K562 (cell line): ENCODE data around the gene ZNF831. TPM values are rescaled to one million over a fixed set of nuclear protein-coding genes. Genes with fewer than 3 reads are reported as not detected.

Experiments
- ATAC-seq: fragments of 200-7000 bp; cut with Tn5 transposase; 3 replicates; pipeline ENCODE4 v1.9.1; 2020; ENCODE audit warnings: moderate library complexity
- BruUV-seq: library from RNA; stranded (reverse); fragments of 400-500 nt; replicated peaks from 2 replicates; lab custom pipeline; 2021; lab: Mats Ljungman, UMichigan
- CTCF ChIA-PET: fragments of 300-600 bp; formaldehyde crosslinking; extraction: SDS; loops from one replicate; lab custom pipeline; 2021; ENCODE audit warnings: low intra/inter-chr PET ratio; lab: Yijun Ruan, JAX
- POLR2A ChIA-PET: fragments of 300-600, 350-650 bp; sonication (Branson Sonifier 250); formaldehyde crosslinking; extraction: SDS; loops from one replicate; lab custom pipeline; 2021; ENCODE audit warnings: antibody characterized with exemption, inconsistent platforms; lab: Yijun Ruan, JAX
- DNase-seq, 4 experiments: peaks; one replicate each; pipeline versions ENCODE4 v3.0.0 to v3.0.0-alpha.2; 2011 to 2018; ENCODE audit warnings: low spot score in 3 of 4, mixed read lengths in 3 of 4; ENCODE audit errors: extremely low read depth in 1 of 4
- FAIRE-seq: peaks from 2 replicates; lab custom pipeline; 2011; peaks lifted over from hg19 to GRCh38; lab: Jason Lieb, UNC
- H2AFZ ChIP-seq: 2 replicates; pipeline ENCODE4 v1.6.0; 2011; ENCODE audit warnings: low read depth, low read length, control low read depth, inconsistent platforms
- H3K27ac ChIP-seq: fragments of 200-600 bp; 3 replicates; pipeline ENCODE4 v1.8.0; 2011; ENCODE audit warnings: low read depth, mild to moderate bottlenecking, control low read depth, inconsistent platforms, low read length, moderate library complexity, mixed read lengths; ENCODE audit errors: extremely low read depth
- H3K27me3 ChIP-seq, 2 experiments: fragments of 300-600 bp in 1 of 2; 2 replicates in 1 of 2; 3 replicates in 1 of 2; pipeline versions ENCODE4 v1.6.0 to v1.8.0; 2011; ENCODE audit warnings: inconsistent platforms in 2 of 2, low read length in 2 of 2, mild to moderate bottlenecking in 1 of 2, mixed read lengths in 1 of 2, moderate library complexity in 1 of 2; ENCODE audit not compliant: control insufficient read depth in 2 of 2, insufficient read depth in 2 of 2
- H3K36me3 ChIP-seq: fragments of 300-600 bp; 3 replicates; pipeline ENCODE4 v1.8.0; 2011; ENCODE audit warnings: mild to moderate bottlenecking, low read length, inconsistent platforms; ENCODE audit not compliant: control insufficient read depth, insufficient read depth
- H3K4me1 ChIP-seq, 2 experiments: fragments of 200-600 bp in 1 of 2; replicated peaks in 1 of 2; 2 replicates in 1 of 2; 3 replicates in 1 of 2; pipeline versions ENCODE4 v1.5.1 to v1.8.0; 2011; ENCODE audit warnings: inconsistent platforms in 2 of 2, low read length in 2 of 2, mild to moderate bottlenecking in 1 of 2, mixed read lengths in 1 of 2, moderate library complexity in 1 of 2; ENCODE audit not compliant: control insufficient read depth in 2 of 2, insufficient read depth in 2 of 2
- H3K4me2 ChIP-seq: 2 replicates; pipeline ENCODE4 v1.6.1; 2011; ENCODE audit warnings: low read length, control low read depth, inconsistent platforms, mixed read lengths; ENCODE audit not compliant: insufficient read depth
- H3K4me3 ChIP-seq: fragments of 200-600 bp; sonication (generic), shearing (Covaris generic); 2 replicates; pipeline ENCODE4 v1.5.1; 2016; ENCODE audit warnings: control low read depth, inconsistent platforms
- H3K79me2 ChIP-seq: fragments of 200-600 bp; 3 replicates; pipeline ENCODE4 v1.8.0; 2011; ENCODE audit warnings: low read length, inconsistent platforms; ENCODE audit not compliant: control insufficient read depth, insufficient read depth
- H3K9ac ChIP-seq, 2 experiments: 2 replicates each; pipeline versions ENCODE4 v1.6.0 to v1.6.1; 2011; ENCODE audit warnings: low read depth in 2 of 2, low read length in 2 of 2, control low read depth in 1 of 2, inconsistent platforms in 1 of 2, mild to moderate bottlenecking in 1 of 2, mixed read lengths in 1 of 2; ENCODE audit not compliant: insufficient read depth in 1 of 2
- H3K9me1 ChIP-seq: one replicate; pipeline ENCODE4 v1.6.0; 2011; ENCODE audit warnings: inconsistent platforms, mild to moderate bottlenecking, low read length, moderate library complexity; ENCODE audit not compliant: control insufficient read depth, insufficient read depth
- H3K9me3 ChIP-seq: replicated peaks from 2 replicates; pipeline ENCODE4 v1.5.1; 2011; ENCODE audit warnings: low read depth, low read length, inconsistent platforms; ENCODE audit not compliant: control insufficient read depth, insufficient read depth
- H4K20me1 ChIP-seq: replicated peaks from 2 replicates; pipeline ENCODE4 v1.6.1; 2011; ENCODE audit warnings: low read length, inconsistent platforms, mixed read lengths; ENCODE audit not compliant: control insufficient read depth, insufficient read depth
- ARID2 ChIP-seq: fragments of 450-650 bp; IDR thresholded peaks from 2 replicates; pipeline ENCODE4 v1.6.1; 2017; ENCODE audit warnings: antibody characterized with exemption, mild to moderate bottlenecking
- CUX1 ChIP-seq: fragments of 200-800 bp; sonication (Bioruptor generic); IDR thresholded peaks from 2 replicates; pipeline ENCODE4 v1.6.1; 2016; ENCODE audit warnings: missing genetic modification characterization, missing compliant biosample characterization
- ZNF695 ChIP-seq: fragments of 450-650 bp; formaldehyde crosslinking; IDR thresholded peaks from 2 replicates; pipeline ENCODE4 v1.4.0; 2020; ENCODE audit warnings: mild to moderate bottlenecking, moderate library complexity
- WGBS: fragments of 100-300 bp; shearing (Covaris generic); methylation state at CpG from one replicate; pipeline ENCODE4 v1.1.6; 2016; ENCODE audit warnings: low coverage, mixed read lengths; ENCODE audit not compliant: insufficient coverage; ENCODE audit errors: missing lambda C conversion rate; 5-methylcytosine and 5-hydroxymethylcytosine counted together
- in situ Hi-C: fragments of 300-500 bp; cut with MboI; formaldehyde crosslinking; loops from 4 replicates; pipeline ENCODE4 v1.15.0; 2018; ENCODE audit warnings: inconsistent platforms, mixed read lengths
- intact Hi-C: fragments of 100-400 bp; cut with micrococcal nuclease; formaldehyde crosslinking; loops from 2 replicates; pipeline ENCODE4 v1.14.2; 2022
- polyA plus RNA-seq, 8 experiments: library from polyadenylated mRNA; depleted of rRNA in 4 of 8; stranded (reverse) in 5 of 8; unstranded in 3 of 8; fragments of >200 nt; fragmentation: Nextera tagmentation in 2 of 8; fragmentation: Illumina TruSeq in 1 of 8; extraction: Ambion mirVana in 2 of 8; extraction: Trizol in 1 of 8; gene quantifications; 2 replicates each; pipeline versions ENCODE4 v1.2.1 to v1.2.3, GENCODE V29; 2011 to 2014; ENCODE audit warnings: inconsistent platforms in 1 of 8, missing spikeins in 1 of 8
- total RNA-seq, 7 experiments: library from RNA; depleted of rRNA in 6 of 7; stranded (reverse); fragments of >200 nt in 6 of 7; fragmentation: Illumina TruSeq in 2 of 7; extraction: Trizol in 2 of 7; gene quantifications; 2 replicates each; pipeline versions ENCODE4 v1.2.1 to v1.2.3, GENCODE V29; 2011 to 2021; ENCODE audit warnings: low replicate concordance in 1 of 7

ZNF831 gene
- total and polyA plus RNA-seq, 9 of the 15 experiments (the other 6 are each of a cell fraction or from before 2014, with no cell fraction given), result not detected

DNA sequence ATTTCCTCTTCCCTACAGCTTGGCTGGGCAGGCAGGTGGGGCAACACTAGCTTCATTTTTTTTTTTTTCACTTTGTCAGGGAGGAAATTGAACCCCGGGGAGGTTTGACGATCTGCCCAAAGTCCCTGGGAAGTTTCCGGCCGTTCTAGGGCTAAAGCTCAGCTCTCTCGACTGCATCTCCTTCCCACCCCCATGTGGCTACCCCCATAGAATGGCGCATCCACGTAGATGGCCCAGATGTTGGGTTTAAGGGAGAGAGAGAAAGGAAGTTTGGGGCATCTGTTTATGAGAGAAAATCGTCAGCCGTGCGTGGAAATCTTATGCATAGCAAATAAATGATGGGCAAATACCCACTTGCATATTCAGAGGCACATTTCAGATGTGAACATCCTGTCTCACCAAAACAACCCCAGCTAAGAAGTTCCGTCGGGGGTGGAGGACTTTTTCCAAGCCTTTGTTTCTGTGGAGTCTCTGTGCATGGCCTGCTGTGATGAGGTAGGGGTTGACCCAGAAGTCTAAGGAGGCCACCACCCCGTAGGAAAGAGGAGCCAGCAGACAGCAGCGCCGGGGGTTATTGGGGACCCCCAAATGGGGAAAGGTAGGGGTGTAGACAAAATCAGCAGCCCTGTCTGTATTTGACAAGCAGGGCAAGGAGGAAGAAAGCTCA lies 40.5 kb upstream of the ZNF831 start:
- no peak overlapping the region for H3K9ac ChIP-seq
- ChIA-PET CTCF (no interaction called here), POLR2A (interaction anchor here (0.7 to 1.7 kb wide), 2 partner anchors 14 to 306 kb away, joined by 3 to 4 read pairs; no protein-coding TSS in a partner anchor)
- H3K27me3 ChIP-seq, result peaks cover 11 to 58% of the 10 kb centered on the region in 2 experiments
- ATAC-seq, result no peak
- DNase-seq, result no peak
- H3K4me3 ChIP-seq, result no peak overlapping the region
- BruUV-seq, result no TSS peak
- no peaks in the 10 kb centered on the region for H3K4me1 ChIP-seq
- no peak overlapping the region for H3K4me2 ChIP-seq
- under 1% methylated on average over 13 of the region's 15 CpGs for WGBS
- intact Hi-C loops, result no loop called here
- peaks cover 2% of the 10 kb centered on the region for H3K9me1 ChIP-seq
- H4K20me1 ChIP-seq, result no peaks in the 10 kb centered on the region
- H3K27ac ChIP-seq, result no peak overlapping the region
- no peaks in the 10 kb centered on the region for H3K36me3 ChIP-seq
- no peaks in the 10 kb centered on the region for H3K9me3 ChIP-seq
- no peaks in the 10 kb centered on the region for H3K79me2 ChIP-seq
- no peak for TF ChIP-seq ZNF695 (CRISPR knock-in tag)
- no peak for TF ChIP-seq CUX1 (CRISPR knock-in tag)
- no peak for TF ChIP-seq ARID2
- no peak overlapping the region for H2AFZ ChIP-seq
- in situ Hi-C loops, result no loop called here
- no peak for FAIRE-seq
